ENCODE data around the gene FTO.
"Not testable (repeated sequence)": the region's sequence is repeated elsewhere in the genome, so short reads cannot be mapped to it uniquely, and the experiment has no call there.

Gene FTO

DNA sequence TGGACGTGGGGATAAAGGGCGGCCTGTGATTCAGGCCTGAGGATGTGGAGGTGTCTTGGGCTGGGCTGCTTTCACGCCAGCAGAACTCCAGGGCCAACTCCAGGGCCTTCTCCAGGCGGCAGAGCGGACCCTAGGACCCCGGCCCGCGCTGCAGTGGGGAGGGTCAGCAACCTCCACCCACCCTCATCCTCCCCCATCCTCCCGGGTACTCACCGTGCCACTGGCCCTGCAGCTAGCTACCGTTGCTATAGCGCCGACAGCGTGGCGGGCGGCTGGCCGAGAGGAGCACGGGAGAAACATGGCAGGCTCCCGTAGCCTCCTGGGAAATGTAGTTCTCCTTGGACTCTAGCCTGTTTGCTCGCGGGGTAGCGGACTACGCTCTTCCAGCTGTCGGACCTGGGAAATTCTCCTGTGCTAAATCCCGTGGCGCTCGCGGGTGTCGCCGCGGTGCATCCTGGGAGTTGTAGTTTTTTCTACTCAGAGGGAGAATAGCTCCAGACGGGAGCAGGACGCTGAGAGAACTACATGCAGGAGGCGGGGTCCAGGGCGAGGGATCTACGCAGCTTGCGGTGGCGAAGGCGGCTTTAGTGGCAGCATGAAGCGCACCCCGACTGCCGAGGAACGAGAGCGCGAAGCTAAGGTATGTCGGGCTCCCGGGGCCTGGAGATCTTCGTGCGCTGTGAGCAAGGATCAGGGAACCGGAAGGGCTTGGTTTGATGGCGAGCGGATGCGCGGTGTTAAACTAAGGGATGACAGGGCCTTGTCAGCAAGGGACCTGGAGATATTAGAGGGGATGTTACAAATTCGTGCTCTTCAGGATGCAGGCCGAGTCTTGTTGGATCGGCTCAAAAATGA is at the start of gene FTO, which contains the start of gene RPGRIP1L:
Gene FTO, plus strand, starts transcription at position 567 of the 855 bp plus-strand sequence.
Gene RPGRIP1L, minus strand, starts transcription at position 270 of the 855 bp plus-strand sequence. CDS start 3,136 bp downstream, outside the sequence.
- peak; percentile 81 to 100 (median 99) for DNase-seq

DNA sequence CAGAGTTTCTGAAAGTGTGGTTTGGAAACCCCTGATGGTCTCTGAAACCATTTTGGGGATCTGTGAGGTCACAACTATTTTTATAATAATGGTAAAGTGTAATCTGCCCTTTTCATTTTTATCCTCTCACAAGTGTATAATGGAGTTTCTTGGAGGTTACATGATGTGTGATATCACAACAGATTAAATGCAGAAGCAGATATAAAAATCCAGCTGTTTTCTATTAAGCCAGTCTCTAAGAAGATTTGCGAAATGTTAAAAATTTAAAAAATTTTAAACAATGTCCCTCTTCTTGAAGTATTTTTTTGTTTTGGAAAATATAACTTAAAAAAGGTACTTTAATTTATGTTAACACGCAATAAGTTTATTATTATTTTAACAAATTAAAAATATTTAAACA is 49.0 kb upstream of the FTO start:
- DNase-seq: no peak

DNA sequence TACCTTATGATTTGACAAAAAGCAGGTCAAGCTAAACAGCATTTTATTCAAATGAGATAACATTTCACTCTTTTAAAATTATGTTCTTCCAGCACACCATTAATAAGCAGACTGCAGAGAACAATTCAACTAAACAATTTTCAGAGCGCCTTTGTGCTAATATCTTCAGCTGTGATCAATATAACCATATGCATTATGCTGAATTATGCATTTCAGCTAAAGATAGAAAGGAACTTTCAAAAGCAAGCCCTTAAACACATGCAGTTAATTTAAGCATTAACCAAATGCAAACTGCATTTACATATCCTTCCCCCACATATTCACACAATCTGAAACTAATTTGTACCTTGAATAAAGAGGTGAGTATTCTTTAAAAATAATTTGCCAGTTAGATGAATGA is 41.9 kb upstream of the FTO start:
- DNase-seq: no peak

DNA sequence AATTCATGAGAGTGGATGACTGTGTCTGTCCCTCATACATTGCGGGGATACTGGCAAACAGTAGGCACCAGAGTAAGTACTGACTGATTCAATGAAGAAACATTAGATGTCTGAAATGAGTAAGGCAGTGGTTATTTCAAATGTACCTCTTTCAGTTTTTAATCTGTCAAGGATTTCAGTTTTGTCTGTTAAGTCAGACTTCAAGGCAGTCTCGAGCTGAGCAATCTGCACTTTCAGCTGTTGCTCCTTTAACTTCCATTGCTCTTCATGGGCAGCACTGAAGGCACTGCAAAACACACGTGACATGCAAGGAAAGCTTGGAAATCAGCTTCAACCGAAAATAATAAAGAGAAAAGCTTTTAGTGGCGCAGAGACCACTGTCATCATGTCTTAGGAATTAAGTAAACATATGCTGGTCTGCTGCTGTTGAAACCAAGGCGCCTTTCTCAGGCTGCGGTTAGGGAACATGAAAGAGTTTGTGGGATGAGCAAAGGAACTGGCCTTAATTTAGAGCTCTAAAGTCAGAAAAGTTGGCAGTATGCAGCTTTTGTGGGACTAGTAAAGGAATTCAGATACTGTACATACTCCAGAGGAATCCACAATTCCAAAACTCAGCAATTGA is 39.1 kb upstream of the FTO start:
- no peak for DNase-seq

DNA sequence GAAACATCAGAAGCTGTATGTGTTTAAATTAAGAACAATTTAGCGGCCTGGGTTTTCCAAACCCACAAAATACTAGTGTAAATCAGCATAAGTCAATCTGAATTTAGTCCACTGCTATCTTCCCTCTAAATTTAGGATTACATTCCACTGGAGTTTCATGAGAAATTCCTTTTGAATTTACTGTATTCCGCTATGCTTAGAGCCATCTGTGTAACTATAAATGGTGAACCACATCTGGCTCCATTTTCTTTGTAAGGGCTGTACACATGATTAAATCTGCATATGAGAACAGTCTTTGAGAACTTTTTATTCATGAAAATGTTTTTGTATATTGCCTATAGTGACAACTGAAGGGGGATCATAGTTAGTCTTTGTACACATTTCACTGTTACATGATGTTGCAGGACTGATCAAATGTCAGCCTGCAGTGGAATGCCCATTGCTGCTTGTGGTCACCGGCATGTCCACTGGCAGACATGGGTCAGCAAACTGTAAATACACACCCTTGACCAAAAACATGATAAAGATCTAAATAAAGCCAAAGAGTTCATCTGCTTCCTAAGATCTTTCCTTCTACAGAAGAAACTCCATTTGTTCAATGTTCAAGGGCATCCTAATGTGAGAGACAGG is 37.1 kb upstream of the FTO start:
- peak in 1 of 58 donors; percentile 19 for DNase-seq

DNA sequence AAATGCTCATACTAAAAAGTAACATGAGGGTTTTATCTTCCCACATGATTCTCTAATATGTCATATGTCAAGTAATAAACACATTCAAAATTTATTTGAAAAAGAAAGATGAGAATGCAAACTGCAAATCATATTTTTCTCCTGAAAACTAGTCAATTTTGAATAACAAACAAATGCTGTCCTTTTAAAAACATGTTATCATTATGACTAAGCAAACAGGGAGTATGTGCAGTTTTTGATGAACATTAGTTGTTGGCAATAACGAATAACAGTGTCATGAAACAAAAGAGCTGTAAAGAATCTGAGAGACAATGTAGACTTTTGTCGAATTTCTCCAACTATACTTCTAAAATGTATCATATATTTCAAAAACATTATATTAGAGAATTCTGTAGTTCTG is 35.1 kb upstream of the FTO start:
- DNase-seq: no peak

DNA sequence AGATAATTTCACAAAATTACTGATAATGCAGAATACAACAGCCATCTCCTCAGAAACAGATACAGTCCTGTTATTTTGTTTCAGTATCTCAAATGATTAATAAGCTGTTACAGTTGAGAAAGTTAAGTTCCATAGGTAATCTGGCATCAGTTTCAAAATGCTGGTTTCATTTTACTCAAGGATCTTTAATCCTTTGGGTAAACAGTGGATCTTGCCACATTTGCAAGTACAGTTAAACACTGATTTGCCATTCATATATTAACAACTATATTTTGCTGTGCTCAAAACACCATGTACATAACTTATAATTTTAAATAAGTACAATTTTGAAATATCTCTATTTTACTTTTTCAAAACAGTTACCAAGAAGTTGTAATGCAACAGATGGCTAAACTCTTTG is 31.5 kb upstream of the FTO start:
- no peak for DNase-seq

DNA sequence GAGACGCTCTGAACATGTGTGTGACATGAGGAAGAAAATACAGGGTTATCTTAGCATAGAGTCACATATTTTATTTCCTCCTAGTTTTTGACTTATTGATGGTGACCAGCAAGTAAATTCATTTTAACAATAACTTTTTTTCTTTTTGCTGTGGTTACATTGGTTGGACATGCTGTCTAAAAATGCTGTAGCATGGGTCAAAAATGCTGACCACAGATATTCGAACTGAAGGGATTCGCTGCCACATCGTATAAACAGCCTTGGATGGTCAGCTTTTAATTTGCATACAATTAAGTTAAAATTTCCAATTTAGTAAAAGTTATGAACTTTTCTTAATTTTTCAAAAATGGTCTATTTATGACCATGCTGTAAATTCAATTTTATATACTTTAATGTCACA is 30.8 kb upstream of the FTO start:
- no peak for DNase-seq

DNA sequence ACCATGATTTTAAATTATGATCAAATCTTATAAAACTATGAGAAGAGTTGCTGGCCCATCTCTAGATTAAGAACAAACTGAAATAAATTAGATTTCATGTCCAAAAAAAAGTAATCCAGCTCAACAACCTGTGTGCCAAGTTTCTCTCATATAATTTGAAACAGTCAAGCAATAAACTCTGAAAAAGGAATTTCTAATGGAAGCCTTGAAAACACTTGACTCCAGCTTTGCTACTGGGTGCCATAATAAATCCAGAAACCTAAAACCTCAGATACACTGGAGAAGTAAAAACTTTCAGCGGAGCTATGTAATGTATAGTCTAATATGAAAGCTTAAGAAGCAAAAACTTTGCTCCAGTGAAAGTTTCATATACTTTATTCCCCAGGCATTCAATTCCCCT is 25.8 kb upstream of the FTO start:
- DNase-seq: no peak

DNA sequence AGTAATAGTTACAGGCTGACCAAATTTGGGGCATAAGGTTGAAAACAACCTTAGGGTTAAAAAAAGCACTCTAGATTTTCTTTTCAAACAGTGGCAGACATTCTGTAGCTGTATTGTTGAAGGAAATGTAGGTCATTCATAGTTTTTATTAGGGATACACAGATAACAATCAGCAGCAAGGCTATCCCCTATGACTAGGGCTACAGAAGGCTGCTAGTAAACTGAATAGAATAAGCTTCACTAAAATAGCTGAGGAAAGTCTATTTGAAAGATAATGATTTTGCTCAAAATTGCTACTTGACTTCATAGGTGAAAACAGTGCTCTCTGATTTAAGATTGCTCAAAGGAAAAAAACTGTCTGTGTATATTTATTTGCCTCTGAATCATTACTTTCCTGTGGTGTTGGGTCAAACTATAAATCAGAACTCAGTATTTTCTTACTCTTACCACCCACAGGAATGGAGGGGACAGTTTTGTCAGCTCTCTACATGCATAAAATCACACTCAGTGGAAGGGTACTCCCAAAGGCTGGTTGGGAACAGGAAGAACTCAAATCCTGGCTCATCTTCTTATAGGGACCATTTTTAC is 25.1 kb upstream of the FTO start:
- no peak for DNase-seq

DNA sequence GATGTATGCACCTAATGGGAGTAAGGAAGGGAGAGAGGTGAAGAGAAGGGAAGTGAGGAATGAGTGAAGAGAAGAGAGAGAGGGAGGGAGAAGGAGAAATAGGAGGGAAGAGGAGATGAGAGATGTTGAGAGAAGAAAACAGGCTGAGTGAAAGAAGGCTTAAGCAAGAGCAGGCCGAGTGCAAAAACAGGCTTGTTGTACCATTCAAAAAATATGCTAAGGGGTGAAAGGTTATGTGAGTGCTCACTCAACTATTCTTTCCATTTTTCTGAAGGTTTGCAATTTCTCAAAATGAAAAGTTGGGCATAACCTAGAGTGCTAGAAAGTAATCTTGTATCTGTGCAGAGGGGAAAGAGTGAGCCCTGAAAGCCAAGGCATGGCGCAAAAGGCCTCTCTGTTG is 23.2 kb upstream of the FTO start:
- no peak for DNase-seq

DNA sequence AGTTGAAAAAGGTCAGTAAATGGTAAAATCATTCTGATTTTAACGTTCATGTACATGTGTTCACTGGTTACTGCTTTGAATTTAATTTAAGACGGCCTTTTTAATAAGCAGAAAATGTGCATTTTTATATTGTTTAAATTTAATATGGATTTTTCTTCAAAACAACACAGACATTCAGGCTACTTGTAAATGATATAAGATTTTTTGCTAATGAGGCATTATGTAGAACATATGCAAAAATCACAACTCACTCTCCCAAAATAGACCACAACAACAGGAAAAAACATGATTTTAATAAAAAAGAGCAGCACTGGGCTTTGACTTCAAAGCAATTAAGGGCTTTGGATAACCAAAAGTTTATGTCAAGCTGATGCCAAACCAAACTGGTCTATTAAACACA is 22.6 kb upstream of the FTO start:
- DNase-seq: no peak

DNA sequence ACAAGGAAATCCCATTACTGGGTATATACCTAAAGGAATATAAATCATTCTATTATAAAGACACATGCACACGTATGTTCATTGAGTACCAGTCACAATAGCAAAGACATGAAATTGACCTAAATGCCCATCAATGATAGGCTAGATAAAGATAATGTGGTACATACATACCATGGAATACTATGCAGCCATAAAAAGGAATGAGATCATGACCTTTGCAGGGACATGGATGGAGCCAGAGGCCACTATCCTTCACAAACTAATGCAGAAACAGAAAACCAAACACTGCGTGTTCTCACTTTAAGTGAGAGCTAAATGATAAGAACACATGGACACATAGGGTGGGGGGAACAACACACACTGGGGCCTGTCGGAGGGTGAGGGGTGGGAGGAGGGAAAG is 18.6 kb upstream of the FTO start:
- not testable (repeated sequence) for DNase-seq

DNA sequence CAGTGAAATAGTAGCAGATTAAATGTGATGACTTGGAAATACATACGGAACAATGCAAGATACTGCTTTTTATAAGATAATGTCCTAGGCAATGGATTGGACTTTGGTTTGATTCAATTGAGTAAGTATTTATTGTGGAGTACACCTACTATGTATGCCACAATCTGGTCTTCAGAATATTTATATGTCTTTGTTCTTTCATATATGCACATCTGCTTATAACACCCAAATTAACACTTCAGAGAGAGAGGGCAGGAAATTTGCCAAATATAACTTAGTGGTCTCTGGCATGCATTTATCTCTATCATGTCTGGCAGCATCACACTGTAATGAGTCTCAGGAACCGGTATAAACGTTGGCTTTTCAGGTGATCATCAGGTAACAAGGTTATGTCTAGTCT is 17.2 kb upstream of the FTO start:
- no peak for DNase-seq

DNA sequence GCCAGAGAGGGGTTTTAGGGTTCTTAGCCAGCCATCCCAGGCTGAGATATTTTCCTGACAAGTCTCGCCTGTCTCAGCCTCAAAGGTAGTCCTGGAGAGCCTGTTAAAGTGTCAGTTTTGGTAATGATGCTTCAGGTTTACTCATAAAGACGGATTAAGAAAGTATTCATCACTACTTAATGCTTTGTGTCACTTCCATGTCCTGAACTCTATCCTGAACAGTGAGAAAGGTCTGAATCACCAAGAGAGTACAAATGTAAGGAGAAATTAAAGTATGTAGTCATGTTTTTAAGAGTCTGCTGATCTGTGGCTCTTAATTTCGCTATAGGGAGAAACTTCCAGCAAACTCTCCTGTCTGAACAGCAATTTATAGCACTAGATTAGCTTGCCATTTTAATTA is 14.3 kb upstream of the FTO start:
- no peak for DNase-seq

DNA sequence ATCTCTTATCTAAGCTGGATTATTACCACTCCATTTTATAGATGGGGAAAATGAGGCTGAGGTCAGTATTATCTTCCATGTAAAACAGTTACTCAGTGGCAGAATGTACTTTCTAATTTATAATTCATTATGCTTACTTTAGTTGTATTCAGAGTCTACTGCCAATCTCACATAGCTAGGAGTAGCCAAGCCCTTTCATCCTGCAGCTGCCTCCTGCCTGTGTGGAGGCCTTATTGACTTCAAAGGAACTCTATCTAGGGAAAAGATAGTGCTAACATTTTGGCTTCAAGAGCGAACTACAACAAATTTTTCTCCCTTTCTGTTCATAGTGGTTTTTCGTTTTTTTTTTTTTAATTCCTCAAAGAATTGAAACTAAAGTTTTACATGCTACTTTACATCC is 13.2 kb upstream of the FTO start:
- no peak for DNase-seq

DNA sequence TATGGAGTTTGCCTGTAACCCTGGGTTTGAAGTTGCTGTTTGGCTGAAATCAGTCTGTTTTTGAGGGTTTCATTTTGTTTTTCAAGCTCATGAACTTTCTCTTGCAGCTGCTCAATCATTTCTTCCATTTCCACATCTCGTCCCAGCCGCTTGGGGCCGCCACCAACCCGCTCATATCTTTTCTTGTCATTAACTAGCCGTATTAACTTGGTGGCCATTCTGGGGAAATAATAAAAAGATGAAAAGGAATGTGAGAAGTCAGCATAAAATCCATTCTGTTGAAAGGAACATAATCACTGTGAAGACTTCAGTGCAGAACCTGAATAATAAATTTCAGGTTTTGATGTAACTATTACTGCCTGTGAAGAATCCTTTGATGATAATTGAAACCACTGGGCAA is 11.8 kb upstream of the FTO start:
- DNase-seq: no peak

DNA sequence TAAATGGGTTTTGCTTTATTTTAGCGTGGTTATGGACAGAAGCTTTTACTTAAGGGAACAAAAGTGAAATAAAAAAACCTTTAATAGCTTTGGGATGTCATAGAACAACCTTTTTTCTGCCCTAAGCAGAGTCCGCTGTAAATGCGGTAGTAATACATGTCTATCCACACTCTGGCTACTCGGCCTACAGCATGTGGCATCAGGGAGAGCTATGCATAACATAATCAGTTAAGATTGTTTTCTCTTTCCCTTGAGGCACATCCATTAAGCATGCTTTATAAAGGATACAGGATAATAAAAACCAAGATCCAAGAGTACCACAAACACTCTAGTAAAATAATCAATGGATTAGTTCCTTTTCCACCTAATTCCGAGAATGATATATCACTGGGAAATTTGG is 10.6 kb upstream of the FTO start:
- DNase-seq: no peak

DNA sequence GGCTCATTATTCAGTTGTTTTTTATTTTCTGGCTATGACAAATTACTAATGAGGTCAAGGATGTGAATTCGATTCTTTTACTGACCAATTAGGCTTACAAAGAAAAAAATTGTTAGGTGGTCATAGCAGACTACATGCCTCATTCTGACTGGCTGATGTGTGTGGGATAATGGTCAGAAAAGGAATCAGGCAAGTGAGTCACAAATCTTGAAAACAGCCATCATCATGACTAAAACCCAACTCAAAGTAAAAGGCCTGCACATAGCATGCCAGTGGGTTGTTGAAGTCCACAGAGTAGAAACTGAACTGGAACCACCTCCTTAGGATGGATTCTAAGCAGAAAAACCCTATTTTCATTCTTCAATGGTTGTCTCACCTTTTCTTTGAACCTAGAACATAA is 8.9 kb upstream of the FTO start:
- no peak for DNase-seq

DNA sequence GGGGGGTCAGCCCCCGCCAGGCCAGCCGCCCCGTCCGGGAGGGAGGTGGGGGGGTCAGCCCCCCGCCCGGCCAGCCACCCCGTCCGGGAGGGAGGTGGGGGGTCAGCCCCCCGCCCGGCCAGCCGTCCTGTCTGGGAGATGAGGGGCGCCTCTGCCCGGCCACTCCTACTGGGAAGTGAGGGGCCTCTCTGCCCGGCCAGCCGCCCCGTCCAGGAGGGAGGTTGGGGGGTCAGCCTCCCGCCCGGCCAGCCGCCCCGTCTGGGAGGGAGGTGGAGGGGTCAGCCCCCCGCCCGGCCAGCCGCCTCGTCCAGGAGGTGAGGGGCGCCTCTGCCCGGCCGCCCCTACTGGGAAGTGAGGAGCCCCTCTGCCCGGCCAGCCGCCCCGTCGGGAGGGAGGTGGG is 5.7 kb upstream of the FTO start:
- DNase-seq: not testable (repeated sequence)

DNA sequence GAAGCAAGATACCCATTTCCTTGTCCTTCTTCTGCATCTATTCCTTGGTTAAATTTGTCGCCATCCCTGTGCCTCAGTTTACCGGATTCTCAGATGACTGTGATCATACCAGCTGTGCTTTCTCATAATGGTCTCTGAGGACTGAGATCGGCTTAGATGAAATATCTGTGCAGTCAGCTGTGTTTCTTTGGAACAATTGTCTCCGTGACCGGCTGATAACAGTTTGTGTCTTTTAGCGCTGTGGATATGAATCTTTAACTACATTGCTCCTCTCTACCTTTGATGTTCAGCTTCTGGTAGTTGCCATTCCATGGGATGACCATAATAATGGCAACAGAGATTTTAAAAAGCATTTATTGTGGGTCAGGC is 473 bp downstream of the FTO start:
- DNase-seq: no peak

DNA sequence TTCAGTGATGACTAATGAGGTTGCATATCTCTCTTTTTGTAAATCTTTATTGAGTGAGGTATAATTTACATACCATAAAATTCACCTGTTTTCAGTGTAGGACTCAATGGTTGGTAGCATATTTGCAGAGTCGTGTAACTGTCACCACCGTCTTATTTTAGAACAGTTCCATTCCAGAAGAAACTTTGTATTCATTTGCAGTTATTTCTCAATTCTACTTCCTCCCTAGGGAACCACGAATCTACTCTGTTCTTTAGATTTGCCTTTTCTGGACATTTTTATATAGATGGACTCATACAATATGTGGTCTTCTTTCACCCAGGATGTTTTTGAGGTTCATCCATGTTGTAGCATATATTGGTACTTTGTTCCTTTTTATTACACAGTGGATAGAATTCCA is 3.7 kb downstream of the FTO start:
- DNase-seq: no peak
